Measurements from ENCODE around the gene ATP6V1G3. TPM values are rescaled to one million over a fixed set of nuclear protein-coding genes. Genes with fewer than 3 reads are reported as not detected.

The ATP6V1G3 gene
- total RNA-seq, 2 donors from 2014 or later, result 0.56 TPM; not detected in 1

- Mint-ChIP-seq H3K27ac (no peak overlapping the region), H3K36me3 (peaks cover 12 to 13% of the 10 kb centered on the region in 2 donors), H3K9me3 (peaks cover 9 to 12% of the 10 kb centered on the region in 2 donors)
- ATAC-seq (no peak), DNase-seq (ENCODE audit: low spot score in 2 of 2) (no peak)
Measured at GRCh38 chr1:198550941-198551524, 10.6 kb upstream of the ATP6V1G3 start.

DNA sequence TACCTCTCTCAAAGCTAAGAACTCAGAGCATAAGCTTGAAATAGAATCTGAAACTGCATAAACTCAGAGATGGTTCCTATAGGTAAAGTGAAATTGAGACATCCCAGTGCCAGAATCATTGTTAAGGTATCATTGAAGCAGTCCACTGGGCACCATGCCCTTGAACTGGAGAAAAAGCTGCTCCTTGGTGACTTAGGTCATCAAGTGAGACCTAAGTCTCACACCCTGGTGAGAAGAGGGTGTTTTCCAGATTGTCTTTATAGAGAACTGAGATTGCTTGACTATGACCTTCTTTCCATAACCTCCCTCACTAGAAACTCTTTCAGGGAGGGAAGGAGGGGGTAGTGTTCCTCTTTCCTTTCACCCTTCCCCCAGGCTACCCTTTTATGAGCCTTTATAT is 9.4 kb upstream of the ATP6V1G3 start:
- peak; percentile 52 to 79 for ATAC-seq
- peak overlapping the region in 1 of 2 donors; percentile 62 for H3K27ac Mint-ChIP-seq
- H3K36me3 Mint-ChIP-seq, result peaks cover 11 to 13% of the 10 kb centered on the region in 2 donors
- no peak for DNase-seq (ENCODE audit: low spot score in 2 of 2)
- peaks cover 9 to 12% of the 10 kb centered on the region in 2 donors for H3K9me3 Mint-ChIP-seq

GRCh38 chr1:198548890-198549289 is 8.4 kb upstream of the ATP6V1G3 start:
- H3K36me3 Mint-ChIP-seq, result peaks cover 11 to 13% of the 10 kb centered on the region in 2 donors
- peaks cover 9 to 12% of the 10 kb centered on the region in 2 donors for H3K9me3 Mint-ChIP-seq
- DNase-seq (ENCODE audit: low spot score in 2 of 2) (no peak), ATAC-seq (no peak)
- no peak overlapping the region for H3K27ac Mint-ChIP-seq

GRCh38 chr1:198545156-198545555 is 4.7 kb upstream of the ATP6V1G3 start:
- DNase-seq (ENCODE audit: low spot score in 2 of 2), result no peak
- H3K9me3 Mint-ChIP-seq, result peaks cover 9 to 12% of the 10 kb centered on the region in 2 donors
- no peak for ATAC-seq
- H3K36me3 Mint-ChIP-seq, result peaks cover 11 to 13% of the 10 kb centered on the region in 2 donors
- no peak overlapping the region for H3K27ac Mint-ChIP-seq

- peak overlapping the region in 1 of 2 donors; percentile 36 for H3K27ac Mint-ChIP-seq
- no peak for DNase-seq (ENCODE audit: low spot score in 2 of 2)
- ATAC-seq, result peak in 1 of 2 donors; percentile 26
- H3K9me3 Mint-ChIP-seq, result peaks cover 9 to 12% of the 10 kb centered on the region in 2 donors
- peaks cover 11 to 13% of the 10 kb centered on the region in 2 donors for H3K36me3 Mint-ChIP-seq
Measured at GRCh38 chr1:198544265-198544664, 3.8 kb upstream of the ATP6V1G3 start.

- Mint-ChIP-seq H3K27ac (peak overlapping the region; percentile 36 to 50), H3K36me3 (peaks cover 11 to 13% of the 10 kb centered on the region in 2 donors), H3K9me3 (peaks cover 9 to 12% of the 10 kb centered on the region in 2 donors)
- no peak for DNase-seq (ENCODE audit: low spot score in 2 of 2)
- no peak for ATAC-seq
Measured at GRCh38 chr1:198543670-198544260, 3.3 kb upstream of the ATP6V1G3 start.

GRCh38 chr1:198542632-198543031 is 2.2 kb upstream of the ATP6V1G3 start:
- DNase-seq (ENCODE audit: low spot score in 2 of 2), result no peak
- Mint-ChIP-seq H3K9me3 (peaks cover 9 to 12% of the 10 kb centered on the region in 2 donors), H3K27ac (no peak overlapping the region), H3K36me3 (peaks cover 11 to 13% of the 10 kb centered on the region in 2 donors)
- ATAC-seq, result no peak

GRCh38 chr1:198541737-198542136 is 1.3 kb upstream of the ATP6V1G3 start:
- Mint-ChIP-seq H3K9me3 (peaks cover 3 to 5% of the 10 kb centered on the region in 2 donors), H3K27ac (no peak overlapping the region), H3K36me3 (peaks cover 5 to 10% of the 10 kb centered on the region in 2 donors)
- DNase-seq (ENCODE audit: low spot score in 2 of 2) (no peak), ATAC-seq (no peak)

GRCh38 chr1:198538579-198539364 is 1.7 kb downstream of the ATP6V1G3 start:
- Mint-ChIP-seq H3K9me3 (peaks cover 2 to 3% of the 10 kb centered on the region in 2 donors), H3K36me3 (peaks cover 3 to 8% of the 10 kb centered on the region in 2 donors), H3K27ac (peak overlapping the region; percentile 78 to 84)
- DNase-seq (ENCODE audit: low spot score in 2 of 2) (no peak), ATAC-seq (peak; percentile 26 to 48)

- Mint-ChIP-seq H3K36me3 (peaks cover 21 to 24% of the 10 kb centered on the region in 2 donors), H3K27ac (no peak overlapping the region), H3K9me3 (peaks cover 9 to 11% of the 10 kb centered on the region in 2 donors)
- DNase-seq (ENCODE audit: low spot score in 2 of 2) (no peak), ATAC-seq (no peak)
Measured at GRCh38 chr1:198535631-198536030, 4.8 kb downstream of the ATP6V1G3 start.

- peak; percentile 54 to 72 for ATAC-seq
- H3K36me3 Mint-ChIP-seq, result peaks cover 21 to 24% of the 10 kb centered on the region in 2 donors
- DNase-seq (ENCODE audit: low spot score in 2 of 2), result no peak
Measured at GRCh38 chr1:198534548-198535418, 5.7 kb downstream of the ATP6V1G3 start.

DNA sequence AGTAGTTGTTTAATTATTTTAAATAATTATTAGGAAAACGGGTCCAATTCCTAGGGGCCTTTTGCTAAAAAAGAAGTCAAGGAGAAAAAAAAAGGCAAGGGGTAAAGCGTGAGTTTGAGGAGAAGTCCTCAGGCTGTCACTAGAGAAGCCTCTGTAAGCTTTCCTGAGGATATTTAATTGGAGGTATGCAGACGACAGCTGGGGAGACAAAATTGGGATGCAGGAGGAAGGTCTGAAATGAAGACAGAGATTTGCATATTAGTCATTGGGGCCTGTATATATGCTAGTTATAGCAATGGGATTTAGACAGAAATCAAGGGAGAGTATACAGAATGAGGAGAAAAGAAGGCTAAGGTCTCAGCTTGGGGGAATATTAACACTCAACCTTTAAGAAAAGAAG is 8.6 kb downstream of the ATP6V1G3 start:
- Mint-ChIP-seq H3K36me3 (peaks cover 21 to 23% of the 10 kb centered on the region in 2 donors), H3K9me3 (peaks cover 9 to 11% of the 10 kb centered on the region in 2 donors), H3K27ac (peak overlapping the region in 1 of 2 donors; percentile 3)
- DNase-seq (ENCODE audit: low spot score in 2 of 2), result no peak
- ATAC-seq, result peak in 1 of 2 donors; percentile 19

More at GRCh38 chr1:198534548-198535418, 5.7 kb downstream of the ATP6V1G3 start:
- Mint-ChIP-seq H3K27ac (peak overlapping the region; percentile 26 to 64), H3K9me3 (peaks cover 9 to 11% of the 10 kb centered on the region in 2 donors)

DNA sequence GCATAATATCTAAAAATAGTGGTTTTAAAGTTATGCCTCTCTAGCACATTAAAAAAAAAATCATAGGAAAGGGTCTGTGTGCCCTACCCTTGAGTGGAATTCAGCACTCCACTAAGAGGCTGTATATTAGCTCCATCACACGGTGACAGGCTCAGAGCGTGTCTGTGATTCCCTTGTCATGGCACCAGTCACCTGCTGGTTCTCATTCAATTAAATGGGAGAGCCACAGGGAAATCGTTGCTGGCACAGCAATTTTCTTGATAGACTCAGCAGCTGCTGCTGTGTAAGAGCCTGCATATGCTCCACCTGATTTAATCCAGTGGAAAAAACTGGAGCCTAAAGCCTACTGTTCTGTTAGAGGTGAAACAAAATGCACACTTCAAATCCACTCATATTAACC is 9.5 kb downstream of the ATP6V1G3 start:
- Mint-ChIP-seq H3K36me3 (peaks cover 21 to 25% of the 10 kb centered on the region in 2 donors), H3K9me3 (peaks cover 9 to 11% of the 10 kb centered on the region in 2 donors), H3K27ac (no peak overlapping the region)
- DNase-seq (ENCODE audit: low spot score in 2 of 2), result no peak
- ATAC-seq, result no peak

GRCh38 chr1:198529414-198529813 is 11.1 kb downstream of the ATP6V1G3 start:
- H3K27ac Mint-ChIP-seq, result no peak overlapping the region
- peaks cover 21 to 25% of the 10 kb centered on the region in 2 donors for H3K36me3 Mint-ChIP-seq
- peaks cover 9 to 11% of the 10 kb centered on the region in 2 donors for H3K9me3 Mint-ChIP-seq
- DNase-seq (ENCODE audit: low spot score in 2 of 2), result no peak
- ATAC-seq, result no peak

GRCh38 chr1:198528364-198528763 is 12.1 kb downstream of the ATP6V1G3 start:
- Mint-ChIP-seq H3K27ac (no peak overlapping the region), H3K9me3 (peaks cover 3 to 4% of the 10 kb centered on the region in 2 donors), H3K36me3 (peaks cover 14 to 17% of the 10 kb centered on the region in 2 donors)
- no peak for DNase-seq (ENCODE audit: low spot score in 2 of 2)
- no peak for ATAC-seq

GRCh38 chr1:198524556-198524955 is 15.9 kb downstream of the ATP6V1G3 start:
- Mint-ChIP-seq H3K27ac (peak overlapping the region; percentile 90 to 93), H3K9me3 (no peaks in the 10 kb centered on the region), H3K36me3 (peaks cover 0 to 13% of the 10 kb centered on the region in 2 donors)
- ATAC-seq (no peak), DNase-seq (ENCODE audit: low spot score in 2 of 2) (no peak)

Data from activated naive CD4-positive, alpha-beta T cell treated with anti-CD3 and anti-CD28 coated beads, Interleukin-2, amount 50 U/mL, for 72 hours (primary cell).